K562 (cell line): ENCODE measurements around the gene ABCA13. TPM values are rescaled to one million over a fixed set of nuclear protein-coding genes. Genes with fewer than 3 reads are reported as not detected.

ENCODE experiments used
- ATAC-seq: fragments of 200-7000 bp; cut with Tn5 transposase; 3 replicates; pipeline ENCODE4 v1.9.1; 2020; ENCODE audit warnings: moderate library complexity
- BruUV-seq: library from RNA; stranded (reverse); fragments of 400-500 nt; replicated peaks from 2 replicates; lab custom pipeline; 2021; lab: Mats Ljungman, UMichigan
- CTCF ChIA-PET: fragments of 300-600 bp; formaldehyde crosslinking; extraction: SDS; loops from one replicate; lab custom pipeline; 2021; ENCODE audit warnings: low intra/inter-chr PET ratio; lab: Yijun Ruan, JAX
- POLR2A ChIA-PET: fragments of 300-600, 350-650 bp; sonication (Branson Sonifier 250); formaldehyde crosslinking; extraction: SDS; loops from one replicate; lab custom pipeline; 2021; ENCODE audit warnings: antibody characterized with exemption, inconsistent platforms; lab: Yijun Ruan, JAX
- DNase-seq, 4 experiments: peaks; one replicate each; pipeline versions ENCODE4 v3.0.0 to v3.0.0-alpha.2; 2011 to 2018; ENCODE audit warnings: low spot score in 3 of 4, mixed read lengths in 3 of 4; ENCODE audit errors: extremely low read depth in 1 of 4
- FAIRE-seq: peaks from 2 replicates; lab custom pipeline; 2011; peaks lifted over from hg19 to GRCh38; lab: Jason Lieb, UNC
- H2AFZ ChIP-seq: 2 replicates; pipeline ENCODE4 v1.6.0; 2011; ENCODE audit warnings: low read depth, low read length, control low read depth, inconsistent platforms
- H3K27ac ChIP-seq: fragments of 200-600 bp; 3 replicates; pipeline ENCODE4 v1.8.0; 2011; ENCODE audit warnings: low read depth, mild to moderate bottlenecking, control low read depth, inconsistent platforms, low read length, moderate library complexity, mixed read lengths; ENCODE audit errors: extremely low read depth
- H3K27me3 ChIP-seq, 2 experiments: fragments of 300-600 bp in 1 of 2; 2 replicates in 1 of 2; 3 replicates in 1 of 2; pipeline versions ENCODE4 v1.6.0 to v1.8.0; 2011; ENCODE audit warnings: inconsistent platforms in 2 of 2, low read length in 2 of 2, mild to moderate bottlenecking in 1 of 2, mixed read lengths in 1 of 2, moderate library complexity in 1 of 2; ENCODE audit not compliant: control insufficient read depth in 2 of 2, insufficient read depth in 2 of 2
- H3K36me3 ChIP-seq: fragments of 300-600 bp; 3 replicates; pipeline ENCODE4 v1.8.0; 2011; ENCODE audit warnings: mild to moderate bottlenecking, low read length, inconsistent platforms; ENCODE audit not compliant: control insufficient read depth, insufficient read depth
- H3K4me1 ChIP-seq, 2 experiments: fragments of 200-600 bp in 1 of 2; replicated peaks in 1 of 2; 2 replicates in 1 of 2; 3 replicates in 1 of 2; pipeline versions ENCODE4 v1.5.1 to v1.8.0; 2011; ENCODE audit warnings: inconsistent platforms in 2 of 2, low read length in 2 of 2, mild to moderate bottlenecking in 1 of 2, mixed read lengths in 1 of 2, moderate library complexity in 1 of 2; ENCODE audit not compliant: control insufficient read depth in 2 of 2, insufficient read depth in 2 of 2
- H3K4me2 ChIP-seq: 2 replicates; pipeline ENCODE4 v1.6.1; 2011; ENCODE audit warnings: low read length, control low read depth, inconsistent platforms, mixed read lengths; ENCODE audit not compliant: insufficient read depth
- H3K4me3 ChIP-seq: fragments of 200-600 bp; sonication (generic), shearing (Covaris generic); 2 replicates; pipeline ENCODE4 v1.5.1; 2016; ENCODE audit warnings: control low read depth, inconsistent platforms
- H3K79me2 ChIP-seq: fragments of 200-600 bp; 3 replicates; pipeline ENCODE4 v1.8.0; 2011; ENCODE audit warnings: low read length, inconsistent platforms; ENCODE audit not compliant: control insufficient read depth, insufficient read depth
- H3K9ac ChIP-seq, 2 experiments: 2 replicates each; pipeline versions ENCODE4 v1.6.0 to v1.6.1; 2011; ENCODE audit warnings: low read depth in 2 of 2, low read length in 2 of 2, control low read depth in 1 of 2, inconsistent platforms in 1 of 2, mild to moderate bottlenecking in 1 of 2, mixed read lengths in 1 of 2; ENCODE audit not compliant: insufficient read depth in 1 of 2
- H3K9me1 ChIP-seq: one replicate; pipeline ENCODE4 v1.6.0; 2011; ENCODE audit warnings: inconsistent platforms, mild to moderate bottlenecking, low read length, moderate library complexity; ENCODE audit not compliant: control insufficient read depth, insufficient read depth
- H3K9me3 ChIP-seq: replicated peaks from 2 replicates; pipeline ENCODE4 v1.5.1; 2011; ENCODE audit warnings: low read depth, low read length, inconsistent platforms; ENCODE audit not compliant: control insufficient read depth, insufficient read depth
- H4K20me1 ChIP-seq: replicated peaks from 2 replicates; pipeline ENCODE4 v1.6.1; 2011; ENCODE audit warnings: low read length, inconsistent platforms, mixed read lengths; ENCODE audit not compliant: control insufficient read depth, insufficient read depth
- CBFB ChIP-seq: sonication (generic); formaldehyde crosslinking; IDR thresholded peaks from 2 replicates; pipeline ENCODE4 v1.4.0; 2020; ENCODE audit warnings: mild to moderate bottlenecking, missing genetic modification reagents
- CCAR2 ChIP-seq: fragments of 200-400 bp; formaldehyde crosslinking; IDR thresholded peaks from 2 replicates; pipeline ENCODE4 v1.6.1; 2017; ENCODE audit warnings: mild to moderate bottlenecking, low read depth, low read length
- CREM ChIP-seq: IDR thresholded peaks from 2 replicates; pipeline ENCODE4 v1.6.1; 2014; ENCODE audit warnings: antibody characterized with exemption, low read depth
- PATZ1 ChIP-seq: fragments of 250-450 bp; sonication (Bioruptor Pico); IDR thresholded peaks from 2 replicates; pipeline ENCODE4 v1.5.0; 2020; ENCODE audit warnings: mild to moderate bottlenecking, borderline replicate concordance
- RAD21 ChIP-seq, 2 experiments: fragments of 250-450 bp in 1 of 2; fragments of 450-650 bp in 1 of 2; sonication (Bioruptor Pico) in 1 of 2; formaldehyde crosslinking in 1 of 2; IDR thresholded peaks in 1 of 2; conservative IDR thresholded peaks in 1 of 2; 2 replicates each; pipeline versions ENCODE4 v1.4.0 to v1.8.0; 2020 to 2022; ENCODE audit warnings: mild to moderate bottlenecking in 2 of 2, moderate library complexity in 1 of 2
- SOX6 ChIP-seq: fragments of 450-650 bp; IDR thresholded peaks from 2 replicates; pipeline ENCODE4 v1.6.1; 2014; ENCODE audit warnings: mild to moderate bottlenecking
- THRA ChIP-seq: fragments of 450-650 bp; IDR thresholded peaks from 2 replicates; pipeline ENCODE4 v1.6.1; 2017; ENCODE audit warnings: mild to moderate bottlenecking, moderate library complexity
- ZFPM2 ChIP-seq: fragments of 250-450 bp; sonication (Bioruptor Pico); IDR thresholded peaks from 2 replicates; pipeline ENCODE4 v1.5.1; 2022; ENCODE audit warnings: mild to moderate bottlenecking
- ZNF785 ChIP-seq: fragments of 250-450 bp; sonication (Bioruptor Pico); IDR thresholded peaks from 2 replicates; pipeline ENCODE4 v1.4.0; 2020; ENCODE audit warnings: mild to moderate bottlenecking
- WGBS: fragments of 100-300 bp; shearing (Covaris generic); methylation state at CpG from one replicate; pipeline ENCODE4 v1.1.6; 2016; ENCODE audit warnings: low coverage, mixed read lengths; ENCODE audit not compliant: insufficient coverage; ENCODE audit errors: missing lambda C conversion rate; 5-methylcytosine and 5-hydroxymethylcytosine counted together
- in situ Hi-C: fragments of 300-500 bp; cut with MboI; formaldehyde crosslinking; loops from 4 replicates; pipeline ENCODE4 v1.15.0; 2018; ENCODE audit warnings: inconsistent platforms, mixed read lengths
- intact Hi-C: fragments of 100-400 bp; cut with micrococcal nuclease; formaldehyde crosslinking; loops from 2 replicates; pipeline ENCODE4 v1.14.2; 2022
- polyA plus RNA-seq, 8 experiments: library from polyadenylated mRNA; depleted of rRNA in 4 of 8; stranded (reverse) in 5 of 8; unstranded in 3 of 8; fragments of >200 nt; fragmentation: Nextera tagmentation in 2 of 8; fragmentation: Illumina TruSeq in 1 of 8; extraction: Ambion mirVana in 2 of 8; extraction: Trizol in 1 of 8; gene quantifications; 2 replicates each; pipeline versions ENCODE4 v1.2.1 to v1.2.3, GENCODE V29; 2011 to 2014; ENCODE audit warnings: inconsistent platforms in 1 of 8, missing spikeins in 1 of 8
- total RNA-seq, 7 experiments: library from RNA; depleted of rRNA in 6 of 7; stranded (reverse); fragments of >200 nt in 6 of 7; fragmentation: Illumina TruSeq in 2 of 7; extraction: Trizol in 2 of 7; gene quantifications; 2 replicates each; pipeline versions ENCODE4 v1.2.1 to v1.2.3, GENCODE V29; 2011 to 2021; ENCODE audit warnings: low replicate concordance in 1 of 7

The ABCA13 gene
- total and polyA plus RNA-seq, 9 of the 15 experiments (the other 6 are each of a cell fraction or from before 2014, with no cell fraction given), result 0.14 to 1.5 (median 0.38) TPM

GRCh38 chr7:48150086-48150485, 21.2 kb upstream of the ABCA13 start:
- no peaks in the 10 kb centered on the region for H3K9me1 ChIP-seq
- FAIRE-seq, result no peak
- H3K4me3 ChIP-seq, result no peak overlapping the region
- no peak for TF ChIP-seq CREM
- TF ChIP-seq, all 486 proteins: peak for 0
- Histone ChIP-seq H3K4me2 (no peak overlapping the region), H2AFZ (no peak overlapping the region), H3K27ac (no peak overlapping the region), H4K20me1 (no peaks in the 10 kb centered on the region), H3K27me3 (no peaks in the 10 kb centered on the region), H3K79me2 (no peaks in the 10 kb centered on the region), H3K4me1 (no peaks in the 10 kb centered on the region), H3K36me3 (no peaks in the 10 kb centered on the region), H3K9me3 (no peaks in the 10 kb centered on the region), H3K9ac (no peak overlapping the region)
- no TSS peak for BruUV-seq
- no peak for DNase-seq
- CTCF ChIA-PET, result no interaction called here
- POLR2A ChIA-PET, result interaction anchor here (0.6 kb wide), 1 partner anchor 1000 kb away, joined by 4 read pairs; no protein-coding TSS in a partner anchor
- no peak for ATAC-seq
- WGBS, result 0% methylated on average over 3 of the region's 3 CpGs
- in situ Hi-C loops, result no loop called here
- intact Hi-C loops, result loop anchor here (5.0 kb wide), 1 partner anchor 203 kb away; the partner anchor contains the start of gene PKD1L1

- Histone ChIP-seq H2AFZ (no peak overlapping the region), H3K27ac (no peak overlapping the region), H3K4me1 (no peaks in the 10 kb centered on the region), H3K27me3 (no peaks in the 10 kb centered on the region), H3K79me2 (no peaks in the 10 kb centered on the region), H3K9me3 (no peaks in the 10 kb centered on the region), H3K9ac (no peak overlapping the region), H4K20me1 (no peaks in the 10 kb centered on the region), H3K4me3 (no peak overlapping the region), H3K36me3 (no peaks in the 10 kb centered on the region), H3K9me1 (no peaks in the 10 kb centered on the region), H3K4me2 (no peak overlapping the region)
- FAIRE-seq (no peak), DNase-seq (peak in 2 of 4 experiments; percentile 9 to 26), ATAC-seq (peak; percentile 75)
- no TSS peak for BruUV-seq
- WGBS, result 0% methylated on average over 8 of the region's 8 CpGs
- CTCF ChIA-PET, result interaction anchor here (1.1 to 1.5 kb wide), 2 partner anchors 209 to 889 kb away, joined by 3 to 8 read pairs; no protein-coding TSS in a partner anchor
- POLR2A ChIA-PET, result interaction anchor here (1.0 kb wide), 1 partner anchor 21 kb away, joined by 3 read pairs; no protein-coding TSS in a partner anchor
- in situ Hi-C loops (no loop called here), intact Hi-C loops (loop anchor here (5.0 kb wide), 1 partner anchor 208 kb away; the partner anchor contains the start of gene PKD1L1)
- TF ChIP-seq CBFB (no peak), CCAR2 (no peak), RAD21 (CRISPR knock-in tag; conservative IDR thresholded peaks at IDR 0.05 in 1 of 2, IDR thresholded peaks at IDR 0.05 in 1 of 2) (peak; percentile 16 to 55; a peak in 2 of 4 replicates), ZNF785 (CRISPR knock-in tag) (no peak), THRA (no peak), SOX6 (no peak), ZFPM2 (CRISPR knock-in tag) (no peak), PATZ1 (CRISPR knock-in tag) (no peak)
Observed at GRCh38 chr7:48154792-48155413, 16.4 kb upstream of the ABCA13 start.
